ENCODE data around the gene ASB11. TPM values are rescaled to one million over a fixed set of nuclear protein-coding genes. Genes with fewer than 3 reads are reported as not detected.

Gene ASB11
- polyA plus RNA-seq, 3 donors = not detected

DNA sequence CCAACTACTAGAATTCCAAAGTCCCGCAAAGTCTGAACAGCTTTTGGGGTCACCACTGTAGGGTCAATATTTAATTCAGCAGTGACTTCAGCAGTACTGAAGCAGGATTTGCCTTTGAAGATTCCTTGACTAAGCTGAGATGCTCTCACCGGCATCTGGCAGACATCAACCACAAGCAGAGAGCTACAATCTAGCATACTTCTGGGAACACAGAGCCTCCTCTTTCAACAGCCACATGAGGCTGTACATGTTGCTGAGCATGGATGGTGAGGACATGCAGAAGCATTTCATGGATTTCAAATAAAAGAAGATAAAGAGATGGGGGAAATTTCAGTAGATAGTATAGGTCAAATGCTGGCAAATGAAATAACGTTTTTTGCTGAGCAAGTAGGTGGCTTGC is 6.6 kb upstream of the ASB11 start:
- TF ChIP-seq, protein P1, sequence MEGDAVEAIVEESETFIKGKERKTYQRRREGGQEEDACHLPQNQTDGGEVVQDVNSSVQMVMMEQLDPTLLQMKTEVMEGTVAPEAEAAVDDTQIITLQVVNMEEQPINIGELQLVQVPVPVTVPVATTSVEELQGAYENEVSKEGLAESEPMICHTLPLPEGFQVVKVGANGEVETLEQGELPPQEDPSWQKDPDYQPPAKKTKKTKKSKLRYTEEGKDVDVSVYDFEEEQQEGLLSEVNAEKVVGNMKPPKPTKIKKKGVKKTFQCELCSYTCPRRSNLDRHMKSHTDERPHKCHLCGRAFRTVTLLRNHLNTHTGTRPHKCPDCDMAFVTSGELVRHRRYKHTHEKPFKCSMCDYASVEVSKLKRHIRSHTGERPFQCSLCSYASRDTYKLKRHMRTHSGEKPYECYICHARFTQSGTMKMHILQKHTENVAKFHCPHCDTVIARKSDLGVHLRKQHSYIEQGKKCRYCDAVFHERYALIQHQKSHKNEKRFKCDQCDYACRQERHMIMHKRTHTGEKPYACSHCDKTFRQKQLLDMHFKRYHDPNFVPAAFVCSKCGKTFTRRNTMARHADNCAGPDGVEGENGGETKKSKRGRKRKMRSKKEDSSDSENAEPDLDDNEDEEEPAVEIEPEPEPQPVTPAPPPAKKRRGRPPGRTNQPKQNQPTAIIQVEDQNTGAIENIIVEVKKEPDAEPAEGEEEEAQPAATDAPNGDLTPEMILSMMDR (IDR thresholded peaks at IDR 0.05) = no peak
- H4K20me1 ChIP-seq (ENCODE audit: insufficient read depth, low read length) = no peaks in the 10 kb centered on the region
- intact Hi-C loops (cut with micrococcal nuclease) = no loop called here

DNA sequence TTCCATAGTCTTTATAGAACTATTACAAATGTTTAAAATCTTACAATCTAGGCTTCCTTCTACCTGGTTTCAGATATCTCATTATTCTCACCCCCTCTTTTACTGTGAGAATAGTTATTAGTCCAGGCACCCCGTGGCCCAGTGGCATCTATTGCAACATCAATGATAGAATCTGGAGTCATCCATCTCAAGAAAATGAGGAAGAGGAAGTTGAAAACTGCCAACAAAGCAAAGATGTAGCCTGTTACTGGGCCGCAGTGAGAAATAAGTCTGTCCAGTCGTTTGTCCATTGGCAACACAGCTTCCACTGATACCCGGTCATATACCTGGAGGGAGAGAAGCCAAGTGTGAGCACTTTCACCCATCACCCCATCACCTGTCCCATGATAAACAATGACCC is 6.0 kb upstream of the ASB11 start:
- intact Hi-C loops (cut with micrococcal nuclease) = no loop called here
- H3K36me3 Mint-ChIP-seq = peaks cover 33 to 34% of the 10 kb centered on the region in 2 donors

More for the DNA sequence above, 6.6 kb upstream of the ASB11 start:
- Histone ChIP-seq H2AFZ (ENCODE audit: insufficient read depth, low read depth, low read length, poor library complexity, severe bottlenecking) (no peak overlapping the region), H3K4me2 (replicated peaks; ENCODE audit: extremely low read depth, low read length, poor library complexity, severe bottlenecking) (no peak overlapping the region), H3K4me3 (replicated peaks in 1 of 3; ENCODE audit: low read depth in 2 of 3, low read length in 3 of 3) (no peak overlapping the region), H3K27ac (ENCODE audit: low read depth in 1 of 2, low read length in 2 of 2) (peak overlapping the region; percentile 6 to 77), H3K4me1 (ENCODE audit: control insufficient read depth in 1 of 2, insufficient read depth in 2 of 2, low read length in 2 of 2) (peaks cover 6 to 10% of the 10 kb centered on the region in 2 donors), H3K36me3 (replicated peaks in 1 of 2; ENCODE audit: control insufficient read depth in 1 of 2, insufficient read depth in 2 of 2, low read length in 2 of 2) (peaks cover 11 to 40% of the 10 kb centered on the region in 2 donors), H3K79me2 (ENCODE audit: insufficient read depth, low read length) (no peaks in the 10 kb centered on the region), H3K9me3 (replicated peaks in 1 of 2; ENCODE audit: control insufficient read depth in 1 of 2, insufficient read depth in 1 of 2, low read length in 2 of 2) (no peaks in the 10 kb centered on the region), H3K9ac (ENCODE audit: insufficient read depth, low read length, poor library complexity, severe bottlenecking) (no peak overlapping the region), H3K27me3 (ENCODE audit: control insufficient read depth in 2 of 2, insufficient read depth in 2 of 2, low read length in 2 of 2) (peaks cover 0 to 10% of the 10 kb centered on the region in 2 donors)
- Mint-ChIP-seq H3K27ac (peak overlapping the region; percentile 90 to 96 (median 95)), H3K36me3 (peaks cover 33 to 34% of the 10 kb centered on the region in 2 donors), H3K9me3 (no peaks in the 10 kb centered on the region), H3K4me1 (peaks cover 11% of the 10 kb centered on the region), H3K4me3 (no peak overlapping the region), H3K27me3 (ENCODE audit: low read depth in 3 of 3) (peaks cover 0 to 7% (median 0%) of the 10 kb centered on the region in 3 donors)
- WGBS (ENCODE audit: insufficient coverage) = 100% methylated on average over 1 of the region's 3 CpGs
- DNase-seq = no peak

More for the DNA sequence above, 6.0 kb upstream of the ASB11 start:
- H3K4me1 ChIP-seq (ENCODE audit: control insufficient read depth in 1 of 2, insufficient read depth in 2 of 2, low read length in 2 of 2) = peaks cover 6 to 10% of the 10 kb centered on the region in 2 donors
- H3K9ac ChIP-seq (ENCODE audit: insufficient read depth, low read length, poor library complexity, severe bottlenecking) = no peak overlapping the region
- H4K20me1 ChIP-seq (ENCODE audit: insufficient read depth, low read length) = no peaks in the 10 kb centered on the region
- no peaks in the 10 kb centered on the region for H3K79me2 ChIP-seq (ENCODE audit: insufficient read depth, low read length)
- Mint-ChIP-seq H3K27me3 (ENCODE audit: low read depth in 3 of 3) (peaks cover 0 to 8% (median 0%) of the 10 kb centered on the region in 3 donors), H3K4me1 (peaks cover 11% of the 10 kb centered on the region), H3K27ac (peak overlapping the region; percentile 90 to 96 (median 95)), H3K9me3 (no peaks in the 10 kb centered on the region), H3K4me3 (no peak overlapping the region)
- peaks cover 0 to 10% of the 10 kb centered on the region in 2 donors for H3K27me3 ChIP-seq (ENCODE audit: control insufficient read depth in 2 of 2, insufficient read depth in 2 of 2, low read length in 2 of 2)
- no peak overlapping the region for H3K4me2 ChIP-seq (replicated peaks; ENCODE audit: extremely low read depth, low read length, poor library complexity, severe bottlenecking)
- peaks cover 11 to 40% of the 10 kb centered on the region in 2 donors for H3K36me3 ChIP-seq (replicated peaks in 1 of 2; ENCODE audit: control insufficient read depth in 1 of 2, insufficient read depth in 2 of 2, low read length in 2 of 2)
- H2AFZ ChIP-seq (ENCODE audit: insufficient read depth, low read depth, low read length, poor library complexity, severe bottlenecking) = no peak overlapping the region
- WGBS (ENCODE audit: insufficient coverage) = no CpG with 5 or more reads among the region's 4 CpGs
- H3K9me3 ChIP-seq (replicated peaks in 1 of 2; ENCODE audit: control insufficient read depth in 1 of 2, insufficient read depth in 1 of 2, low read length in 2 of 2) = no peaks in the 10 kb centered on the region
- DNase-seq = peak; percentile 71 to 82 (median 80)
- TF ChIP-seq, protein P1 (IDR thresholded peaks at IDR 0.05) = no peak
- peak overlapping the region; percentile 6 to 77 for H3K27ac ChIP-seq (ENCODE audit: low read depth in 1 of 2, low read length in 2 of 2)
- H3K4me3 ChIP-seq (replicated peaks in 1 of 3; ENCODE audit: low read depth in 2 of 3, low read length in 3 of 3) = no peak overlapping the region
